Measurements from ENCODE around the gene TBC1D22B.
A peak's percentile ranks its signal among the peaks of the same experiment; 100 is the strongest.

Gene TBC1D22B

DNA sequence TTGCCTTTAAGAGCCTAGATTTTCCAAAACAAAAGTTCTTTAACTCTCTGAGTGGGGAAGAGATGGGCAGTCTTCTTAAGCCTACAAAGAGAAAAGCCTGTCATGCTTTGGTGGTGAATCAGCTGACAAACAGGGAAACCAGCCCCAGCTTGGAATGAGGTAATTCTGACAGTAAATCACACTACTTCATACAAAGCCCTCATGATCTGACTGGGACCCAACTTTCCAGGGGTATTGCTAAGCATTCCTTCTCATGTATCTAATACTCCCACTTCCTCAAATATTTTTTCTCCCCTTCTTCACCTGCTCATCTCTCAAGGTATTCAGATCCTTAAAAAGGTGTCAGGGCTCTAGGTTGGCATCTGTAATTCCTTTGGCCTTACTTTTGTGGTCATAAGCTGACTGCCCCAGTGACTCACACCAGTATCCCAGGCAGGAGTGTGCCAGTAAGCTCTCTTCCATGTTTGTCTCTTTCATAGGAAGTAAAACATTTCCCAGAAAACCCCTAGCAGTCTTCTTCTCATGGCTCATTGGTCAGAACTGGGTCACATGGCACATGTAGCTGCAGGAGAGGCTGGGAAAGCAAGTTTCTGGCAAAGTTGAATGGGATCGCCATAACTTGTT lies 15.0 kb upstream of the TBC1D22B start:
- peak overlapping the region; percentile 79 for H3K27ac ChIP-seq
- no peak for TF ChIP-seq CTCF (conservative IDR thresholded peaks at IDR 0.05; ENCODE audit: low read depth)
- peak; percentile 87 for DNase-seq (ENCODE audit: low spot score)
- ChIA-PET CTCF (interaction anchor here (1.0 kb wide), 2 partner anchors 61 to 338 kb away, joined by 3 read pairs; no protein-coding TSS in a partner anchor), POLR2A (ENCODE audit: low non-redundant PET) (no interaction called here)

- DNase-seq (ENCODE audit: low spot score), result no peak
- TF ChIP-seq CTCF (conservative IDR thresholded peaks at IDR 0.05; ENCODE audit: low read depth), result no peak
- ChIA-PET CTCF (interaction anchor here (1.0 kb wide), 2 partner anchors 61 to 338 kb away, joined by 3 read pairs; no protein-coding TSS in a partner anchor), POLR2A (ENCODE audit: low non-redundant PET) (no interaction called here)
- peak overlapping the region; percentile 64 for H3K27ac ChIP-seq
These were observed 14.3 kb upstream of the TBC1D22B start for GRCh38 chr6:37243131-37243815.

DNA sequence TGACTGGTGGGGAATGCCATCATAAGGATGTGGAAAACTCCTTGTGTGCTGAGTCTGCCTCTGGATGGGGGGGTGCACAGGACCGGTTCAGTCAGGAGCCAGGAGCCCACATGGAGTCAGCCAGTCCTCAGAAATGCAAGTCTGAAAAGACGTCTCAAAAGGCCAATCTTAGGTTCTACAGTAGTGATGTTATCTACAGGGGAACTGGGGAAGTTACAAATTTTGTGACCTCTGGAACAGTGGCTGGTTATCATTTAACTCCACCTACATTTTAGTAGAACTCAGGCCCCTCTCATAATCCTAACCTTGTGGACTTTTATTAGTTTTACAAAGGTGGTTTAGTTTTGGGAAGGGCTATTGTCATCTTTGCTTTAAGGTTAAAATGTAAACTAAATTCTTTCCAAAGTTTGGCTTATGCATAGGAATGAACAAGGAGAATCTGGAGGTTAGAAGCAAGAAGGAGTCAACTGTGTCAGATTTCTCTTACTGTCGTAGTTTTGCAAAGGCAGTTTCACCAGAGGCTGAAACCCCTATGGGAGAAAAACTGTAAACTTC lies 13.7 kb upstream of the TBC1D22B start:
- DNase-seq (ENCODE audit: low spot score), result no peak
- no peak for TF ChIP-seq CTCF (conservative IDR thresholded peaks at IDR 0.05; ENCODE audit: low read depth)
- POLR2A ChIA-PET (ENCODE audit: low non-redundant PET), result no interaction called here
- H3K27ac ChIP-seq, result peak overlapping the region; percentile 64
- CTCF ChIA-PET, result no interaction called here

DNA sequence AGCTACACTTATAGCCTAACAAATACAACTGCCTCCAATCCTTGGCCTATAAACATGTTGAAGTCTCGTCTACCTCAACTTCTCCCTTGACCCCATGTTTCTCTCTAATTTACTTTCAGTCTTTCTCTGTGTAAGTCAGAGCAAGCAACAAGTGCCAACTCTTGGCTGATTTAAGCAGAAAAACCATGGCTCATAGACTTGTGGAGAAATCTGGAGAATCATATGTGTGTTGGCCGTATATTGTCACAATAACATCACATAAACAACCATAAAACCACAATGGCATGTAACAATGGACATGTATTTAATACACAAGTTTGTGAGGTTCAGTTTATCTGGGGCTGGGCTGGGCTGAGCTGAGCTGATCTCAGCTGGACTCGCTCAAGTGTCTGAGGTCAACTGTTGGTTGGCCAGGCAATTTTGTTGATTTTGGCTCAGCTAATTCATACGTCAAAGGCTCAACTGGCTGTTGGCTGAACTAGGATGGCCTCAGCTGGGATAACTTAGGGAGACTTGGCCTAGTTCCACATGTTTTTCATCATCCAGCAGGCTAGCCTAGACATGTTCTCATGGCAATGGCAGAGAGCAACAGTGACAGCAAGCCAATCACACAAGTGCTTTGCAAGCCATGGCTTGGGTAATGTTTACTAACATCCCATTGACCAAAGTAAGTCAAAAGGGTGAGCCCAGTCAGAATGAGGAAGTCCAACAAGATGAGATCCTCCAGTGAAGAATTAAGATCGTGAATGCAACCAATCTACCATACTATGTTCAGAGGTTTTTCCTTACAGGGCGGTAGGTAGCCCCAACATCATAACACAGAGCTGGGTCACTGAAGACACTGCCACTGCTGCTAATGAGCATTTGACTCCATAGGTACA lies 12.9 kb upstream of the TBC1D22B start:
- ChIA-PET CTCF (no interaction called here), POLR2A (ENCODE audit: low non-redundant PET) (no interaction called here)
- peak; percentile 80 for DNase-seq (ENCODE audit: low spot score)
- no peak for TF ChIP-seq CTCF (conservative IDR thresholded peaks at IDR 0.05; ENCODE audit: low read depth)
- H3K27ac ChIP-seq, result peak overlapping the region; percentile 68

- POLR2A ChIA-PET (ENCODE audit: low non-redundant PET), result no interaction called here
- CTCF ChIA-PET, result interaction anchor here (0.7 kb wide), 1 partner anchor 111 kb away, joined by 8 read pairs; no protein-coding TSS in a partner anchor
These were observed 6.3 kb upstream of the TBC1D22B start for GRCh38 chr6:37251211-37251780.

More at GRCh38 chr6:37251211-37251780, 6.3 kb upstream of the TBC1D22B start:
- no peak overlapping the region for H3K27ac ChIP-seq
- DNase-seq (ENCODE audit: low spot score), result no peak
- no peak for TF ChIP-seq CTCF (conservative IDR thresholded peaks at IDR 0.05; ENCODE audit: low read depth)

All from RWPE1 (cell line).